Measurements from ENCODE around the gene XXYLT1. TPM values are rescaled to one million over a fixed set of nuclear protein-coding genes. Genes with fewer than 3 reads are reported as not detected.

The XXYLT1 gene
- total RNA-seq, 1 experiment from 2014 or later: 23.4 TPM

GRCh38 chr3:195143221-195143620 lies 127.7 kb downstream of the XXYLT1 start (continued):
- no peak for TF ChIP-seq USF1 (CRISPR knock-in tag; IDR thresholded peaks at IDR 0.05)

- DNase-seq (ENCODE audit: low spot score) (no peak), ATAC-seq (no peak)
- Mint-ChIP-seq H3K9me3 (peaks cover 15% of the 10 kb centered on the region), H3K4me3 (no peak overlapping the region), H3K27me3 (ENCODE audit: low read depth) (no peaks in the 10 kb centered on the region), H3K36me3 (peaks cover 21% of the 10 kb centered on the region), H3K27ac (0 out of 2 replicates have a peak overlapping the region, but pooled peaks have one; percentile 38), H3K4me1 (no peaks in the 10 kb centered on the region)
- CTCF ChIA-PET: no interaction called here
- TF ChIP-seq MAX (CRISPR knock-in tag; IDR thresholded peaks at IDR 0.05): no peak
- no peak for TF ChIP-seq SOX15 (CRISPR knock-in tag; IDR thresholded peaks at IDR 0.05)
- POLR2A ChIA-PET: no interaction called here
Observed at GRCh38 chr3:195142519-195142918, 128.4 kb downstream of the XXYLT1 start.

- POLR2A ChIA-PET: no interaction called here
Observed at GRCh38 chr3:195140816-195141793, 129.9 kb downstream of the XXYLT1 start.

More at GRCh38 chr3:195140816-195141793, 129.9 kb downstream of the XXYLT1 start:
- Mint-ChIP-seq H3K27me3 (ENCODE audit: low read depth) (no peaks in the 10 kb centered on the region), H3K4me1 (no peaks in the 10 kb centered on the region), H3K9me3 (peaks cover 15% of the 10 kb centered on the region), H3K4me3 (no peak overlapping the region), H3K27ac (no peak overlapping the region), H3K36me3 (peaks cover 21% of the 10 kb centered on the region)
- ATAC-seq: no peak
- DNase-seq (ENCODE audit: low spot score): no peak
- no peak for TF ChIP-seq ZNF263 (CRISPR knock-in tag; IDR thresholded peaks at IDR 0.05; ENCODE audit: low read depth)
- no peak for TF ChIP-seq PRDM15 (CRISPR knock-in tag; IDR thresholded peaks at IDR 0.05)
- TF ChIP-seq MAX (CRISPR knock-in tag; IDR thresholded peaks at IDR 0.05): no peak
- TF ChIP-seq TP53 (CRISPR knock-in tag; IDR thresholded peaks at IDR 0.05): no peak
- no peak for TF ChIP-seq ZNF396 (CRISPR knock-in tag; IDR thresholded peaks at IDR 0.05; ENCODE audit: borderline replicate concordance)
- TF ChIP-seq FOXP1 (CRISPR knock-in tag; IDR thresholded peaks at IDR 0.05; ENCODE audit: borderline replicate concordance): no peak
- TF ChIP-seq GRHL2 (CRISPR knock-in tag; IDR thresholded peaks at IDR 0.05; ENCODE audit: insufficient replicate concordance, severe bottlenecking): no peak
- TF ChIP-seq IRF2 (CRISPR knock-in tag; IDR thresholded peaks at IDR 0.05; ENCODE audit: borderline replicate concordance, low read depth): no peak
- no peak for TF ChIP-seq TEAD4 (CRISPR knock-in tag; IDR thresholded peaks at IDR 0.05)
- TF ChIP-seq OVOL2 (CRISPR knock-in tag; IDR thresholded peaks at IDR 0.05; ENCODE audit: borderline replicate concordance): no peak
- TF ChIP-seq E2F1 (CRISPR knock-in tag; IDR thresholded peaks at IDR 0.05): no peak
- TF ChIP-seq ATF3 (CRISPR knock-in tag; conservative IDR thresholded peaks at IDR 0.05): no peak
- no peak for TF ChIP-seq ZNF423 (CRISPR knock-in tag; IDR thresholded peaks at IDR 0.05)
- no peak for TF ChIP-seq IRF1 (CRISPR knock-in tag; IDR thresholded peaks at IDR 0.05)
- TF ChIP-seq FOXJ3 (CRISPR knock-in tag; IDR thresholded peaks at IDR 0.05; ENCODE audit: borderline replicate concordance): no peak
- no peak for TF ChIP-seq ZNF121 (CRISPR knock-in tag; IDR thresholded peaks at IDR 0.05)
- no peak for TF ChIP-seq HMGA2 (CRISPR knock-in tag; IDR thresholded peaks at IDR 0.05)
- TF ChIP-seq ZNF671 (CRISPR knock-in tag; IDR thresholded peaks at IDR 0.05): no peak
- no peak for TF ChIP-seq AR (CRISPR knock-in tag; IDR thresholded peaks at IDR 0.05)
- CTCF ChIA-PET: no interaction called here

All from WTC11 (cell line).